K562 (cell line): ENCODE measurements around the gene MAPK8IP1. TPM values are rescaled to one million over a fixed set of nuclear protein-coding genes. Genes with fewer than 3 reads are reported as not detected.

Experiments
- ATAC-seq: fragments of 200-7000 bp; cut with Tn5 transposase; 3 replicates; pipeline ENCODE4 v1.9.1; 2020; ENCODE audit warnings: moderate library complexity
- BruUV-seq: library from RNA; stranded (reverse); fragments of 400-500 nt; replicated peaks from 2 replicates; lab custom pipeline; 2021; lab: Mats Ljungman, UMichigan
- CTCF ChIA-PET: fragments of 300-600 bp; formaldehyde crosslinking; extraction: SDS; loops from one replicate; lab custom pipeline; 2021; ENCODE audit warnings: low intra/inter-chr PET ratio; lab: Yijun Ruan, JAX
- POLR2A ChIA-PET: fragments of 300-600, 350-650 bp; sonication (Branson Sonifier 250); formaldehyde crosslinking; extraction: SDS; loops from one replicate; lab custom pipeline; 2021; ENCODE audit warnings: antibody characterized with exemption, inconsistent platforms; lab: Yijun Ruan, JAX
- DNase-seq, 4 experiments: peaks; one replicate each; pipeline versions ENCODE4 v3.0.0 to v3.0.0-alpha.2; 2011 to 2018; ENCODE audit warnings: low spot score in 3 of 4, mixed read lengths in 3 of 4; ENCODE audit errors: extremely low read depth in 1 of 4
- FAIRE-seq: peaks from 2 replicates; lab custom pipeline; 2011; peaks lifted over from hg19 to GRCh38; lab: Jason Lieb, UNC
- H2AFZ ChIP-seq: 2 replicates; pipeline ENCODE4 v1.6.0; 2011; ENCODE audit warnings: low read depth, low read length, control low read depth, inconsistent platforms
- H3K27ac ChIP-seq: fragments of 200-600 bp; 3 replicates; pipeline ENCODE4 v1.8.0; 2011; ENCODE audit warnings: low read depth, mild to moderate bottlenecking, control low read depth, inconsistent platforms, low read length, moderate library complexity, mixed read lengths; ENCODE audit errors: extremely low read depth
- H3K27me3 ChIP-seq, 2 experiments: fragments of 300-600 bp in 1 of 2; 2 replicates in 1 of 2; 3 replicates in 1 of 2; pipeline versions ENCODE4 v1.6.0 to v1.8.0; 2011; ENCODE audit warnings: inconsistent platforms in 2 of 2, low read length in 2 of 2, mild to moderate bottlenecking in 1 of 2, mixed read lengths in 1 of 2, moderate library complexity in 1 of 2; ENCODE audit not compliant: control insufficient read depth in 2 of 2, insufficient read depth in 2 of 2
- H3K36me3 ChIP-seq: fragments of 300-600 bp; 3 replicates; pipeline ENCODE4 v1.8.0; 2011; ENCODE audit warnings: mild to moderate bottlenecking, low read length, inconsistent platforms; ENCODE audit not compliant: control insufficient read depth, insufficient read depth
- H3K4me1 ChIP-seq, 2 experiments: fragments of 200-600 bp in 1 of 2; replicated peaks in 1 of 2; 2 replicates in 1 of 2; 3 replicates in 1 of 2; pipeline versions ENCODE4 v1.5.1 to v1.8.0; 2011; ENCODE audit warnings: inconsistent platforms in 2 of 2, low read length in 2 of 2, mild to moderate bottlenecking in 1 of 2, mixed read lengths in 1 of 2, moderate library complexity in 1 of 2; ENCODE audit not compliant: control insufficient read depth in 2 of 2, insufficient read depth in 2 of 2
- H3K4me2 ChIP-seq: 2 replicates; pipeline ENCODE4 v1.6.1; 2011; ENCODE audit warnings: low read length, control low read depth, inconsistent platforms, mixed read lengths; ENCODE audit not compliant: insufficient read depth
- H3K4me3 ChIP-seq: fragments of 200-600 bp; sonication (generic), shearing (Covaris generic); 2 replicates; pipeline ENCODE4 v1.5.1; 2016; ENCODE audit warnings: control low read depth, inconsistent platforms
- H3K79me2 ChIP-seq: fragments of 200-600 bp; 3 replicates; pipeline ENCODE4 v1.8.0; 2011; ENCODE audit warnings: low read length, inconsistent platforms; ENCODE audit not compliant: control insufficient read depth, insufficient read depth
- H3K9ac ChIP-seq, 2 experiments: 2 replicates each; pipeline versions ENCODE4 v1.6.0 to v1.6.1; 2011; ENCODE audit warnings: low read depth in 2 of 2, low read length in 2 of 2, control low read depth in 1 of 2, inconsistent platforms in 1 of 2, mild to moderate bottlenecking in 1 of 2, mixed read lengths in 1 of 2; ENCODE audit not compliant: insufficient read depth in 1 of 2
- H3K9me1 ChIP-seq: one replicate; pipeline ENCODE4 v1.6.0; 2011; ENCODE audit warnings: inconsistent platforms, mild to moderate bottlenecking, low read length, moderate library complexity; ENCODE audit not compliant: control insufficient read depth, insufficient read depth
- H3K9me3 ChIP-seq: replicated peaks from 2 replicates; pipeline ENCODE4 v1.5.1; 2011; ENCODE audit warnings: low read depth, low read length, inconsistent platforms; ENCODE audit not compliant: control insufficient read depth, insufficient read depth
- H4K20me1 ChIP-seq: replicated peaks from 2 replicates; pipeline ENCODE4 v1.6.1; 2011; ENCODE audit warnings: low read length, inconsistent platforms, mixed read lengths; ENCODE audit not compliant: control insufficient read depth, insufficient read depth
- NR3C1 ChIP-seq: sonication (generic); formaldehyde crosslinking; IDR thresholded peaks from 2 replicates; pipeline ENCODE4 v1.8.1; 2022; ENCODE audit warnings: missing genetic modification reagents
- PHF20 ChIP-seq: fragments of 450-650 bp; IDR thresholded peaks from 2 replicates; pipeline ENCODE4 v1.6.1; 2018; ENCODE audit not compliant: partially characterized antibody
- TSC22D4 ChIP-seq: fragments of 450-650 bp; IDR thresholded peaks from 2 replicates; pipeline ENCODE4 v1.6.1; 2016; ENCODE audit warnings: missing genetic modification characterization, missing biosample characterization, control low read depth
- ZFP36 ChIP-seq: fragments of 150-350 bp; IDR thresholded peaks from 2 replicates; pipeline ENCODE4 v1.6.1; 2018; ENCODE audit warnings: low read length, low read depth; ENCODE audit not compliant: partially characterized antibody
- WGBS: fragments of 100-300 bp; shearing (Covaris generic); methylation state at CpG from one replicate; pipeline ENCODE4 v1.1.6; 2016; ENCODE audit warnings: low coverage, mixed read lengths; ENCODE audit not compliant: insufficient coverage; ENCODE audit errors: missing lambda C conversion rate; 5-methylcytosine and 5-hydroxymethylcytosine counted together
- in situ Hi-C: fragments of 300-500 bp; cut with MboI; formaldehyde crosslinking; loops from 4 replicates; pipeline ENCODE4 v1.15.0; 2018; ENCODE audit warnings: inconsistent platforms, mixed read lengths
- intact Hi-C: fragments of 100-400 bp; cut with micrococcal nuclease; formaldehyde crosslinking; loops from 2 replicates; pipeline ENCODE4 v1.14.2; 2022
- polyA plus RNA-seq, 8 experiments: library from polyadenylated mRNA; depleted of rRNA in 4 of 8; stranded (reverse) in 5 of 8; unstranded in 3 of 8; fragments of >200 nt; fragmentation: Nextera tagmentation in 2 of 8; fragmentation: Illumina TruSeq in 1 of 8; extraction: Ambion mirVana in 2 of 8; extraction: Trizol in 1 of 8; gene quantifications; 2 replicates each; pipeline versions ENCODE4 v1.2.1 to v1.2.3, GENCODE V29; 2011 to 2014; ENCODE audit warnings: inconsistent platforms in 1 of 8, missing spikeins in 1 of 8
- total RNA-seq, 7 experiments: library from RNA; depleted of rRNA in 6 of 7; stranded (reverse); fragments of >200 nt in 6 of 7; fragmentation: Illumina TruSeq in 2 of 7; extraction: Trizol in 2 of 7; gene quantifications; 2 replicates each; pipeline versions ENCODE4 v1.2.1 to v1.2.3, GENCODE V29; 2011 to 2021; ENCODE audit warnings: low replicate concordance in 1 of 7

MAPK8IP1 gene
- total and polyA plus RNA-seq, 9 of the 15 experiments (the other 6 are each of a cell fraction or from before 2014, with no cell fraction given): 0.13 to 6.9 (median 2.5) TPM

- DNase-seq (no peak), ATAC-seq (no peak), FAIRE-seq (no peak)
- Histone ChIP-seq H3K36me3 (no peaks in the 10 kb centered on the region), H3K9ac (no peak overlapping the region), H3K27me3 (no peaks in the 10 kb centered on the region; a peak in 1 of 5 replicates), H4K20me1 (peaks cover 29% of the 10 kb centered on the region), H2AFZ (no peak overlapping the region), H3K9me3 (no peaks in the 10 kb centered on the region), H3K4me3 (no peak overlapping the region), H3K79me2 (no peaks in the 10 kb centered on the region), H3K4me1 (peaks cover 0 to 18% of the 10 kb centered on the region in 2 experiments; a peak in 3 of 5 replicates), H3K9me1 (no peaks in the 10 kb centered on the region), H3K27ac (no peak overlapping the region), H3K4me2 (no peak overlapping the region)
- 24% methylated on average over 6 of the region's 8 CpGs for WGBS
- CTCF ChIA-PET: no interaction called here
- in situ Hi-C loops: no loop called here
- intact Hi-C loops: no loop called here
- no TSS peak for BruUV-seq
- POLR2A ChIA-PET: interaction anchor here (0.7 to 1.1 kb wide), 2 partner anchors 8 to 9 kb away, joined by 3 to 4 read pairs; no protein-coding TSS in a partner anchor
- no peak for TF ChIP-seq TSC22D4
- TF ChIP-seq ZFP36: peak; percentile 28
Observed at GRCh38 chr11:45889555-45889954, 4.1 kb downstream of the MAPK8IP1 start.

GRCh38 chr11:45889966-45890365 lies 4.5 kb downstream of the MAPK8IP1 start:
- intact Hi-C loops: no loop called here
- H3K27ac ChIP-seq: no peak overlapping the region
- CTCF ChIA-PET: no interaction called here

More at GRCh38 chr11:45889966-45890365, 4.5 kb downstream of the MAPK8IP1 start:
- in situ Hi-C loops: no loop called here
- Histone ChIP-seq H3K4me2 (no peak overlapping the region), H3K79me2 (no peaks in the 10 kb centered on the region)
- TF ChIP-seq PHF20 (no peak), NR3C1 (CRISPR knock-in tag) (no peak)
- TF ChIP-seq, all 486 proteins: peak for 0
- WGBS: 25% methylated on average over 9 of the region's 9 CpGs
- no peaks in the 10 kb centered on the region for H3K36me3 ChIP-seq
- H3K4me3 ChIP-seq: no peak overlapping the region
- ATAC-seq: no peak
- DNase-seq: no peak
- H3K27me3 ChIP-seq: no peaks in the 10 kb centered on the region; a peak in 1 of 5 replicates
- BruUV-seq: no TSS peak
- H4K20me1 ChIP-seq: peaks cover 25% of the 10 kb centered on the region
- peaks cover 0 to 18% of the 10 kb centered on the region in 2 experiments; a peak in 3 of 5 replicates for H3K4me1 ChIP-seq
- FAIRE-seq: no peak
- POLR2A ChIA-PET: interaction anchor here (1.5 kb wide), 1 partner anchor 9 kb away, joined by 5 read pairs; no protein-coding TSS in a partner anchor
- no peak overlapping the region for H2AFZ ChIP-seq
- H3K9ac ChIP-seq: no peak overlapping the region
- H3K9me1 ChIP-seq: no peaks in the 10 kb centered on the region
- no peaks in the 10 kb centered on the region for H3K9me3 ChIP-seq
